CD4-positive, alpha-beta T cell treated with Interleukin-10 for 1 hour (primary cell): ENCODE results near the gene ZNF701.
"Not testable (repeated sequence)": the region's sequence is repeated elsewhere in the genome, so short reads cannot be mapped to it uniquely, and the experiment has no call there.

Experiments used
- DNase-seq: peaks from one replicate; pipeline ENCODE4 v3.0.0-alpha.2; 2020

ZNF701 gene

GRCh38 chr19:52566588-52566987 is 3.5 kb upstream of the ZNF701 start:
- no peak for DNase-seq

DNA sequence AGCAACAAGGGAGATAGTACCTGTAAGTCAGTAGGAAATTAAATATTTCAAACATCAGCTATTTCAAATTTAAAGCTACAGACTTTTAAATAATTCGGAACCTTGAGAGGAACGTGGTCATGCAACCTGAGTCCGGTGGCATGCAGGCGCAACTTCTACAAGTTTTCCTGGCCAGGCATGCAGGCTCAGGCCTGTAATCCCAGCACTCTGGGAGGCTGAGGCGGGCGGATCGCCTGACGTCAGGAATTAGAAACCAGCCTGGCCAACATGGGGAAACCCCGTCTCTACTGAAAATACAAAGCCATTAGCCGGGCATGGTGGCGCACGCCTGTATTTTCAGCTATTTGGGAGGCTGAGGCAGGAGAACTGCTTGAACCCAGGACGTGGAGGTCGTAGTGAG is 2.2 kb upstream of the ZNF701 start:
- DNase-seq: no peak

- DNase-seq: not testable (repeated sequence)
These were observed 468 bp upstream of the ZNF701 start for GRCh38 chr19:52569638-52569999.

DNA sequence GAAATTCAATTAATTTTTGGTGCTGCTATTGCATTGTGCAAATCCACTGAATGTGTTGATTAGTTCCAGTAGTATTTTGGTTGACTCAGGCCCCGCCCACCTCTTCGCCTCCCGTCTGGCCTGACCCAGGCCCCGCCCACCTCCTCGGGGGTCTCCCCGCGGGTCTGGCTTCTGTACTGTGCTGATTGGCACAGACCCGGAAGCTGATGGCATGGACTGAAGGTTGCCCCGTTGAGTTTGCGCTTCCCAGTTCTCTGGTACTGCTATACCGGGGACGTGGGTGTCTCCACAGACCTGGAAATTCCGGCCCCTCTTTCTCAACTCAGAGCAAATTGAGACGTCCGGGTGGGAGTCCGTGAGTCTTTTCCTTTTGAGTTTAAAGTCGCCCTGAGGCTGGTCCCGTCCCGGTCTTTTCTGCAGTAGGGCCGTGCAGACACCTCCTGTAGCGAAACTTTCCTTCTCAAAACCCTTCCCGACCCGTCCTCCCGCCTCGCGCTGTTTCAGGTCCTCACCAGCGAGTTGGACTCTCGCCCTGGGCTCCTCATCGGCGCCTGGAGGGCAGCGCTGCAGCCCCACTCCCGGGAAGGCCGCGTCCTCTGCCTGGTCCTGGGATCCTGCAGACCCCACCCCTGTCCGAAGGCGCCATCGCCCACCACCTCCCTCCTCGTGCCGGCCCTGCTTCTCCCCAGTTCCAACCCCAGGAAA is 14.8 kb downstream of the ZNF701 start:
- DNase-seq: no peak

DNA sequence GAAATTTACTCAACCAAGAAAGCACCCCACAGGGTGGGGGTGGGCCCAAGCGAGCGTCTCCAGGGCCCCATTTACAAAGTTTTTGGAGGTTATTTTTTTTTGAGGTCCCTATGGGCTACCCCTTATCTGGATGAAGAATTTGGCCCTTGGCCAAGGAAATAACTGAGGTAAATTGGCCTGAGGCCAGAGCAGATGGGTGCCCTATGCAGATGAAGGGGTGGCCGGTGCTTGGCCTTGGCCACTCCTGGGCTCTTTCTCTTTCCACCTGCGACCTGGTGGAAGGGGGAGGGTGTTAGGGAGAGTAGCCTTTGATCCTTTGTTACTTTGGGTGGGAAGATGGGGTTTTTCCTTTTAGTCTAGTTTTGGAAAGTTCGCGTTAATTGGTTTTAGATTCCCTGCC is 15.5 kb downstream of the ZNF701 start:
- no peak for DNase-seq

DNA sequence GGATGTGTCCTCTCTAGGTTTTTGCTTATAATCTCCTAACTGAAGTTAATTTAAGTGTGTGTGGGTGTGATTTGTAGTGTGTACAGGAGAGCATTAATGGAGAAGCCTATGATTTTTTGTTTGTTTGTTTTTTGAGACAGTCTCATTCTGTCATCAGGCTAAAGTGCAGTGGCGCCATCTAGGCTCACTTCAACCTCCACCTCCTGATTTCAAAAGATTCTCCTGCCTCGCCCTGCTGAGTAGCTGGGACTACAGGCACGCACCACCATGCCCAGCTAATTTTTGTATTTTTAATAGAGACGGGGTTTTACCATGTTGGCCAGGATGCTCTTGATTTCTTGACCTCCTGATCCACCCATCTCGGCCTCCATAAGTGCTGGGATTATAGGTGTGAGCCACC is 20.6 kb downstream of the ZNF701 start:
- DNase-seq: peak; percentile 17

DNA sequence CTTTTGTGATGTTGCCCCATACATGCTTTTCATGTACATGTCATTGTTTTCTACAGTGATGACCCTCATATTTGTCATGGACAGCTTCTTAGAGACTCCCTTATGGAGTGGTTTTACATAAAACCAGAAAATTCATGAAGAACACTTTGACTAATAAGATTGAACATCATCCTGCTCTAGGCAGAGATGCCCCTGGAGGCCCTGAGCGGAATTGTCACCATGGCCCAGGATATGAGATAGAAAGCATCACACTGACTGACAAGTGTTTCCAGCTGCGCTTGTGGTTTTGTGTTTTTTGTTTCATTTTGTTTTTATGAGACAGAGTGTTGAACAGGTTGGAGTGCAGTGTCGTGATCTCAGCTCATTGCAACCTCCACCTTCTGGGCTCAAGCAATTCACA is 22.2 kb downstream of the ZNF701 start:
- no peak for DNase-seq

DNA sequence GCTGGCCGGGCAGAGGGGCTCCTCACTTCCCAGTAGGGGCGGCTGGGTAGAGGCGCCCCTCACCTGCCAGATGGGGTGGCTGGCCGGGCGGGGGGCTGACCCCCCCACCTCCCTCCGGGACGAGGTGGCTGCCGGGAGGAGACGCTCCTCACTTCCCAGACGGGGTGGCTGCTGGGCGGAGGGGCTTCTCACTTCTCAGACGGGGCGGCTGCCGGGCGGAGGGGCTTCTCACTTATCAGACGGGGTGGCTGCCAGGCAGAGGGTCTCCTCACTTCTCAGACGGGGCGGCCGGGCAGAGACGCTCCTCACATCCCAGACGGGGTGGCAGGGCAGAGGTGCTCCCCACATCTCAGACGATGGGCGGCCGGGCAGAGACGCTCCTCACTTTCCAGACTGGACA is 23.4 kb downstream of the ZNF701 start:
- DNase-seq: not testable (repeated sequence)

GRCh38 chr19:52599241-52599640 is 29.2 kb downstream of the ZNF701 start:
- DNase-seq: no peak

GRCh38 chr19:52600639-52601024 is 30.5 kb downstream of the ZNF701 start:
- DNase-seq: no peak

GRCh38 chr19:52601025-52601973 is 31.2 kb downstream of the ZNF701 start:
- DNase-seq: peak; percentile 92

GRCh38 chr19:52601974-52602366 is 31.9 kb downstream of the ZNF701 start:
- not testable (repeated sequence) for DNase-seq

GRCh38 chr19:52602941-52603340 is 32.9 kb downstream of the ZNF701 start:
- DNase-seq: no peak

- DNase-seq: no peak
These were observed 33.6 kb downstream of the ZNF701 start for GRCh38 chr19:52603558-52604207.

DNA sequence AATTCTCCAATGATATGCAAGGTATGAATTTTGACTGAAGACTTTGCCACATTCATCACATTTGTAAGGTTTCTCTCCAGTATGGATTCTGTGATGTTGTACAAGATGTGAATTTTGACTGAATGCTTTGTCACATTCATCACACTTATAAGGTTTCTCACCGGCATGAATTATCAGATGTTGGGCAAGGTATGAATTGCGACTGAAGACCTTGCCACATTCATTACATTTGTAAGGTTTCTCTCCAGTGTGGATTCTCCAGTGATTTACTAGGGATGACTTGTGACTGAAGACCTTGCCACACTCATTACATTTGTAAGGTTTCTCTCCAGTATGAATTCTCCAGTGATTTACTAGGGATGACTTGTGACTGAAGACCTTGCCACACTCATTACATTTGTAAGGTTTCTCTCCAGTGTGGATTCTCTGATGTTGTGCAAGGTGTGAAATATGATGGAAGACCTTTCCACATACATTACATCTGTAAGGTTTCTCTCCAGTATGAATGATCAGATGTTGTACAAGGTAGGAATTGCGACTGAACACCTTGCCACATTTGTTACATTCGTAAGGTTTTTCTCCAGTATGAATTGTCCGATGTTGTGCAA is 43.3 kb downstream of the ZNF701 start:
- DNase-seq: no peak

- no peak for DNase-seq
These were observed 51.3 kb downstream of the ZNF701 start for GRCh38 chr19:52621376-52621775.

- no peak for DNase-seq
These were observed 52.2 kb downstream of the ZNF701 start for GRCh38 chr19:52622261-52622660.

DNA sequence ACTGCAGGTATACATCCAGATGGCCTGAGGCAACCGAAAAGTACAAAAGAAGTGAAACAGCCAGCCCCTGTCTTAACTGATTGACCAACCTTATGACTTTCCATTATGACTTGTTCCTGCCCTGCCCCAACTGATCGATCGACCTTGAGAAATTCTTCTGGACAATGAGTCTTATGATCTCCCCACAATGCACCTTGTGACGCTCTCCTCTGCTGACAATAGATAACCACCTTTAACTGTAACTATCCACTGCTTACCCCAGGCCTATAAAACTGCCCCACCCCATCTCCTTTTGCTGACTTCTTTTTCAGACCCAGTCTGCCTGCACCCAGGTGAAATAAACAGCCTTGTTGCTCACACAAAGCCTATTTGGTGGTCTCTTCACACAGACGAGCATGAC is 56.8 kb downstream of the ZNF701 start:
- DNase-seq: no peak

- DNase-seq: not testable (repeated sequence)
These were observed 57.4 kb downstream of the ZNF701 start for GRCh38 chr19:52627441-52627840.

DNA sequence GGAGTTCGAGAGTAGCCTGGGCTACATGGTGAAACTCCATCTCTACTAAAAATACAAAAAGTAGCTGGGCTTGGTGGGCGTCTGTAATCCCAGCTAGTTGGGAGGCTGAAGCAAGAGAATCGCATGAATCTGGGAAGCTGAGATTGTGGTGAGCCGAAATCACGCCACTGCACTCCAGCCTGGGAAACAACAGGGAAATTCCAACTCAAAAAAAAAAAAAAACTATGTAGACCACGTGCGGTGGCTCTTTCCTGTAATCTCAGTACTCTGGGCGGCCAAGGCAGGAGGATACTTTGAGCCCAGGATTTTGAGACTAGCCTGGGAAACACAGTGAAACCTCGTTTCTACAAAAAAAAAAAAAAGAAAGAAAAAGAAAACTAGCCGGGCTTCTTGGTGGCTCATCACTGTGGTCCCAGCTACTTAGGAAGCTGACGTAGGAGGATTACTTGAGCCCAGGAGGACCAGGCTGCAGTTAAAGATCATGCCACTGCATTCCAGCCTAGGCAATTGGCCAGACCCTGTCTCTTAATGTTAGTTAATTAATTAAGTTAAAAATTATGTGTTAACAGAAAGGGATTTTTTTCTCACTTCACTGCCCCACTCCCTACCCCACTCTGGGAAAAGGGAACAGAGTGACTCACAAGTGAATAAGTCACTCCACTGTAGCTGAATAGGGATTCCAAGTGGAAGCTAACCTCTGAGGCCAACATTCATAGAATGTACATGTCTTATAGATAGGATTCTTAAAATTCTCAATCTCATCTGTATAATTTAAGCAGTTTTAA is 65.9 kb downstream of the ZNF701 start:
- DNase-seq: no peak
